GM15510 (cell line): Measurements from ENCODE around the gene SND1.

Source experiments
- POLR2A ChIP-seq: IDR thresholded peaks from 3 replicates; pipeline ENCODE4 v1.6.1; 2011; ENCODE audit warnings: borderline replicate concordance; ENCODE audit not compliant: insufficient read length; ENCODE audit errors: extremely low read depth

SND1 gene

DNA sequence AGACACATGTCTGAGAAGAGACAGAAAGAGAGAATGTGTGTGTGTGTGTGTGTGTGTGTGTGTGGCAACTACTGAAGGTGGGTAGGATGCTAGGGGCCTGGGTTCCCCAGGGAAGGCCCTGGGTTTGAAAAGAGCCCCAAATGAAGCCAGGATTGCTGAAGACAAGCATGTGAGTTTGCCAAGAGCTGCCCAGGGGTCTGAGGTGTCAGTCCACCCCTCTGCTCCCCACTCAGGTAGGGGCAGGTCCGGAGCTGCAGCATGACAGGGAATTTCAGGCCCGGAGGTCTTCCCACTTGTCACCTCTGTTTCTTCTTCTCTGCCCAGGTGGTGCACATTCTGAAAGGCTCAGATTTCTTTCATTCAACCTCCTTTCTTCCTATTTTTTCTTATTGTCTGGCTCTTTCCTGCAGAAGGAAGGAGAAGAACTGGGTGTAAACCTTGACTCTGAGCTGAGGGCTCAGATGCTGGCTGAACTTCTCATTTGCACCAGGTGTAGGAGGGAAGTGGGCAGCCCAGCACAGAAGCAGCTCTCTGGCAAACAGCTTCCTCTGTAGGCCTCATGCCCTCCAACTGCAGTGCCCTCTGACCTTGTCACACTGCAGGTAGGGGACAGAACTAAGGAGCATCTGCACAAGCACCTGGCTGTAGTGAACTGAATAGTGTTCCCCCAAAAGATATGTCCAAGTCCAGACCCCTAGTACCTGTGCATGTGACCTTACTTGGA, 458.8 kb downstream of the SND1 start:
- no peak for TF ChIP-seq POLR2A

DNA sequence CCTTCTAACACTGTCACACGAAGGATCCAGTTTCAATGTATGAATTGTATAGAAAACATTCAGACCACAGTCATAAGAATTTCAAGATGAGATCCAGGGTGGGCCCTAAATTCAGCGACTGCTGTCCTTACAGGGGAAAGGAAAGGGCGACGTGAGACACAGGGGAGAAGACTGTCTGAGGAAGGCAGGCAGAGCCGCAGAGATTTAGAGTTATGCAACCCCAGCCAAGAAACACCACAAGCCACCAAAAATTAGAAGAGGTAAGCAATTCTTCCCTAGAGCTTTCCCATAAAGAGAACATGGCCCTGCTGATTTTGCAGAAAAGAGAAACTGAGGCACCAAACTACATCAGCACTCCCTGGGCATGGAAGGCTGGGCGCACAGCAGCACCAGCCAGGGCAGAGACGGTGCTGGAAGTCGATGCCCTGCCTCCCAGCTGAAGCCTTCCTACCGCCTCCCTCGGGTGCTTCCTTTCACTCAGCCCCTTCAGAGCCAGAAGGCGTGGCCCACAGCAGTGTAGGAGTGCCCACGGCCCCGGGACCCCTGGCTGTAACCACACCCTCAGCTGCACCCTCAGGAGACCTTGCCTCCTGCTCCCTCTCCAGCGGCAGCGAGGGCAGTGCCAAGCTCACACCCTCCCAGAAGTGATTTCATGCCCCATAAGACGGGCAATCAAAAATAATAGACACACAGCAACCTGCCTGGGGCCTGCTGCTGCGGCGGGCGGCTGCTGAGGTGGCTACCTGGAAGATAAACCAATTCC, 460.2 kb downstream of the SND1 start:
- TF ChIP-seq POLR2A = no peak

DNA sequence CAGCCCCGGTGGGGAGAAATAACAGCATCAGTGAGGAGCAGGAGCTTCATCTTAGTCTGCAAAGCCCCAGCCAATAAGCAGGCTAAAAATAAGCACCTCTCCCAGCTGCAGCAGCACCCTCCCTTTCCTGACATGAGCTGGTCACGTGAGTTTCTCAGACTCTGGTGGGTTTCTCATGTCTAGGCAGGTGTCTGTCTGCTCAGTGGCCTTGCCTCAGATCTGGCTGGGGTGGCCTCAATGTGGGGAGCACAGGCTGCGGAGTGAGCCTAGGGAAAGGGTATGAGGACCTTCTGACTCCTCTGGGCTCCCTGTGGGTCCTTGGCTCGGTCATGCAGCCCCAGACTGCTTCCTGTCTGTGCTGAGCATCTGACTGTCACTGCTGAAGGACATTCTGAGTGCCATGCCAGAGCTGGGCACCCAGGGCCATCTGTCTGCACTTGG, 460.8 kb downstream of the SND1 start:
- TF ChIP-seq POLR2A = no peak

DNA sequence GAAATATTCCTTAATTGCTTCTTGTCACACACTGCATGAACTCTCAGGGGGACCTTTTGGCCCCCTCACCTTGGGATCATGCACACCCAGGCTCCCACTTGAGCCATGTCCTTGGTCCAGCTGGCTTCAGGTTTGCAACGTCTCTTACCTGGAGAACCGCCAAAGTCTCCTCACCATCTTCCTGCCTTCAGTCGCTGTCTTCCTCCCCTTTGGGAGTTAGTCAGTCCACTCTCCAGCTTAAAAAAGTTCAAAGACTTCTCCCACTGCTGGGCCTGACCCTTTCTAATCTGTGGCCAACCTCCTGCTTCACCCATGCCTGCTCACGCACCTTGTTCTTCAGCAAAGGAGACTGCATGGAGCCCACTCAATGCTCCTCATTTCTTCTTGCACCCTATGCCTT, 461.8 kb downstream of the SND1 start:
- no peak for TF ChIP-seq POLR2A

DNA sequence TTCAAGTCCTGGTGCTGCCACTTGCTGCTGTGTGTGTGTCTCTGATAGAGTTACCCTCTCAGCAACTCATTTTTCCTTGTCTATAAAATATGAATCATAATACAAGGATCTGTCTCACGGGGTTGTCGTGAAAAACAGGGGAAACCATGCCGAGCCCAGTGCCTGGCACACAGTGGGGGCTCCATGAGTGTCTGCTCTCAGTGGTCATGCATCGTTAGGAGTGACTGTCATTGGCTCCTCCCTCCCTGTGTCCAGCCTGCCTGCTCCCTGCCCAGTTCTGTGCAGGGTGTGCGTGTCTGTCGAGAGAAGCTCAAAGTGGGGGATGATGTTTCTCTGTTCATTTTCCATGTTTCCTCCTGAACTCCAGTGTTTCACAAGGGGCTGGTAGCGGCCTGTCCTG, 462.8 kb downstream of the SND1 start:
- TF ChIP-seq POLR2A = no peak

DNA sequence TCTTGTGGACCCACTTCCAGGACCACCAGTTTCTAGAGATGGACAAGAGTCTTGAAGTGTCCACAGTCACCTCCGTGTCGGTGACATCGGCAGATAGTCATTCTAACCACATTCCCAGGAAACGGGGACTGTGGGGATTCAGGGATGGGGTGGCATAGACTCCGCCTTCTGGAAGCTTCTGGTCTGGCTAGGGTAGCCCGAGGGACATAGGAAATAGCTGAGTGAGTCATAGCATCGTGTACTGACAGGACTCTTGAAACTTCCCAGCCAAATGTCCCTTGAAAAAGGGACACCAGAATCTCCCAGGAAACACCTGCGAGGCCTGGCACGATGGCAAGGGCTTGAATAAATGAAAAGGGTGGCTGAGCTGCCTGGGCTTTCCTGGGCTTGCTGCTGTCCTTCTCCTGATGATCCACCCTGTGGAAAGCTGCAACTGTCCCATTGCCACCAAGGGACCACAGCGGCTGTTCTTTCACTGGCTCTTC, 463.4 kb downstream of the SND1 start:
- no peak for TF ChIP-seq POLR2A

DNA sequence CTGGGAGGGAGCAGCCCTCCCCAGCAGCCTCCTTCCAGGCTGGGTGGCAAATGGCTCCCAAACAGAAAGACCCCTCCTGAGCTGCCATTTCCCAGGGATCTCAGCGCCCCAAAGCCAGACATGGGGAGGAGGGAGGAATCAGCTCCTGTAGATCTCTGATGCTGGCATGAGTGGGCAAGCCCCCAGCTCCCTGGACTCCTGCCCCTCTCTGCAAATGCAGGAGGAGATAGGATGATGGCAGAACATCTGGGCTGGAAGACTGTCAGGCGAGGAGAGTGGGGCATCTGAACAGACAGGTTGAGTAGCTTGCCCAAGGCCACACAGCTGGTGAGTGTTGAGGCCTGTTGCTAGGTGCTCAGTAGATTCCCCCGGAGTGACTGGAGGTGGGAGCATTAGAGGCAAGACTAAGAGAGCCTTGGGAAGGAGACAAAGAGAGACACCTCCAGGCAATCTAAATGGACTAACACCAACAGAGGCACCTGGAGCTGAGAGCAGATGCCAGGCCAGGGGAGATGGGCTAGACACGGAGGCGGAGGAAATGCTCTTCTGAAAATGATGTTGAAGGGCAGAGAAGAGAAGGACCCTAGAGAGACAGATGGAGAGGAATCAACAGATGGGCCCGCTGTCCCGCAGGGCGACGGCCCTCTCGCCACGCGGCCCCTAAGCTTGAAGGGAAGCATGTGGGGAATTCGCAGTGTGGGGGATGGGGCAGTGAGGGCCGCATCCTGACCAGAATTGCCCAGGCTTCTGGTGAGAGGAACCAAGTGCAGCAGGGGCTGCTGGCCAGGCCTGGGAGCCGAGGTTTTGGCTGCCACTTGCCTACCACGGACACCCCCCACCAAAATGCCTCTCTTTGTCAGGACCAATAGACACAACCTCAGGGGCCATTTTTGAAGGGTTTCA, 464.1 kb downstream of the SND1 start:
- TF ChIP-seq POLR2A = no peak

DNA sequence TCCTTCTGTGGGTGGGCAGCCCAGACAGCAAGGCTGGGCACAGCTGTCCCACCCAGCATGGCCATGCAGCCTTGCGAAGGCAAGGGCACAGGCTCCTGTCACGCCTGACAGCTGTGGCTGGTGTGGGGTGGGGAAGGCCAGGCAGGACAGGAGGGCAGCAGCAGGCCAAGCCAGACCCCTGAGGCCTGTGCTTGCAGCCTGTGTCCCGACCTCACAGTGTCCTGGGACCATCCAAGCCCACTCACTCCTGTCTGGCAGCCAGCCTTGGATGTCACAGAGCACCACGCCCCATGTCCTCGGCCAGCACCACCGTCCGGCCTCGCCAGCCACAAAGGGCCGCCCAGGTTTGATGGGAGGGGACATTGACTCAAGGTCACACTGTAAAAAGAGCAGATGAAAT, 464.7 kb downstream of the SND1 start:
- no peak for TF ChIP-seq POLR2A

DNA sequence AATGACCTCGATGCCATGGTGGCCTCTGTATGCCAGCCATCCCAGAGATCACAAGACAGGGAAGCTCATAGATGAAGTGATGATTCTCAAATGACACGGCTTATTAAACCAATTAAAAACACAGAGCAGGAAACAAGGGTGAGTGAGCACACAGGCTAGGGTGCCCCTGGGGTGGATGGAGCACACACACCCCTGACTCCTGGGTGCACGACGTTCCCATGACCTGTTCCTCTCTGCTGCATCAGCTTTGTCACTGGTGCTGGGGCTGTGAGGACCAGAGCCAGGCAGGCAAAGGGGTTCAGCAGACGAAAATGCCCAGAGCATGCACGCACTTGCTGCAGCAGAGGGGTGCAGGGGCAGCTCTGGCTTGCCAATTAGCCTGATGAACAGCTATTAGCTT, 465.7 kb downstream of the SND1 start:
- no peak for TF ChIP-seq POLR2A

DNA sequence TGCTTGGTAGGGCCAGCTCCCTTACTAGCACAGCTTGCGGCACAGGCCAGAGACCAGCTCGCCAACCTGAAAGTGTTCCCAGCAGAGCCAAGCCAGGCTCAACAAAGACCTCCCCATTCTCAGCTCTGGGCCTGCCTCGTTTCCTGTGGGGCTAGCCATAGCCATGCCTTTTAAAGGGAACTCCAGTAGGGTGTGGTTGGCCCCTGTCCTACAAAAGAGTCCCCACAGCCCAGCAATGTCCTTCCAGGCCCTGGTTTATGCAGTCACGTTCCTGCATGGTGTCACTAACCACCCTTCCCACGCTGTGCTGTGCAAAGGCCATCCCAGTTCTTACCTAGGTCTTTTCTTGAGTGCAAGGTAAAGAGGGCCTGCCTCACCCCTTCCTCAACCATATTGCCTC, 467.0 kb downstream of the SND1 start:
- TF ChIP-seq POLR2A = no peak

DNA sequence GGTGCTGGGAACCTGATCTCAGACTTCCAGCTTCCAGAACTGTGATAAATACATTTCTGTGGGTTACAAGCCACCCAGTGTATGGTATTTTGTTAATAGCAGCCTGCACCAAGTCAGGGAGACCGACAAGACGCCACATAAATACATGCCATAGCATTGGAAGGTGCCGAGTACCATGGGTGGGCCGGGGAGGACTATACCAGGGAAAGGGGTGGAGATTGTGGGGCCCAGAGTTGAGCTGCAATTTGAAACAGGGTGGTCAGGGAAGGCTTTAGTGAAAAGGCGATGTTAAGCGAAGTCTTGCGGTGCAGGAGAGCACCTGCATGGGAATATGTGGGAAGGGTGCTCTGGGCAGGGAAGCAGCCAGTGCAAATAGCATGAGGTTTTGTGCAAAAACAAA, 468.1 kb downstream of the SND1 start:
- TF ChIP-seq POLR2A = no peak

DNA sequence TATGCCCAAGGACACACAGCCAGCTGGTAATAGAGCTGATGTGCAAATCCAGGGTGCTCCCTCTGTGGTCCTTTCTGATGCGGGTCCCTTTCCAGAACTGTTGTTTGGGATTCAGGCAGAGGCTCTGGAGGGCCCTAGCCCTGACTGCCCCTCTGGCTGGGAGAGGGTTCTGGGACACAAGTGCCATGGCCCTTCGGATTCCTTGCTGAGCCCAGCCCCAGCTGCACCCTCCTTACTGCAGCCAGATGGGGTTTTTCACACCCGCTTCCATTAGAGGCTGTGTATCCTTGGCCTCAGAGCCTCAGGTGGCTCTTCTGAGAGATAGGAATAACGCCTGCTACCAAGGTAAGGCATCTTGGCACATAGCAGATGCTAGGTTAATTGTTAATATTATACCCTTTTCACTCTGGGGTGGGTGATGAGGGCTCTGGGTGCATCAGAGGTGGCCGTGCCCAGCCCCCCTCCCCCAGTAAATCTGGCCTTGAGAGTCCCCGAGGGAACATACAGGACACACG, 469.0 kb downstream of the SND1 start:
- TF ChIP-seq POLR2A = no peak

DNA sequence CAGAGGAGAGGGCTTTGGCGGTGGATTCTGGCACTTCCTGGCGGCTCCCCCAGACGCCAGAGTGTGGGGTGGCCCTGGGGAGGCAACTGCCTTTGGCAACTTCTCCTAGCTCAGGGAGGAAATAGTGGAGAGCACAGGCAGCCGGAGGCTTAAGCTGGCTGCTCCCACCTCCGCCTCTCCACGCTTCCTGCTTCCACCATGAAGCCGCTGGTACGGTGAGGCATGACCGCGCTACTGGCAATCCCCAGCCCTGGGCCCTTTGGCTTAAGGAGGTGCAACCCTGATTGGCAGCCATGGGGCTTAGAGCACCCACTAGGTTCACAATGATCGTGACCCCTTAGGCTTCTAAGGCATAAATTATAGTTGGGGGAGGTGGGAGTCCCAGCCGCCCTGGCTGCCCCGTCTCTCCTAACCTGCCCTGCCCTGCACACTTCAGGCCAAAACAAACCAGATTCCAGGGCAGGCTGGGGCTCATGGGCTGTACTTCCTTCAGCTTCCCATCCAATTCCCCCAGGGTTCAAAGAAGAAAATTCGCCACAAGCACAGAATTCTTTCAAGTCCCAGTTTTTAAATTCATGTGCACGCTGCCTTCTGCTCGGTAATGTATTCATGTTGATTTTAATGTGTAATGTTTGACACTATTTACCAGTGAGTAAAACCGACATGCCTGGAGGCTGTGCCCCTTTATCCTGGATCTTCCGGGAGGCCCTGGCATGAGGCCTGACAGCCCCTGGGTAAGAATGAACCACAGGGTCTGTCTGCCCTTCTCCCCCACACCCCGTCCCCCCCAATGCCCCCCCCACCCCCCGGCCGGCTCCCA, 469.9 kb downstream of the SND1 start:
- no peak for TF ChIP-seq POLR2A
